Right lobe of liver (tissue), 4 donors: ENCODE measurements around the gene ZPLD1.

Source experiments
- CTCF ChIP-seq, 4 donors: fragments of 200-600 bp in 3 of 4; fragments of 450-650 bp in 1 of 4; IDR thresholded peaks; one replicate each; pipeline versions ENCODE4 v1.5.1 to v1.8.0; 2016 to 2022; ENCODE audit warnings: antibody characterized with exemption in 4 of 4, mild to moderate bottlenecking in 2 of 4
- POLR2A ChIP-seq: fragments of 450-650 bp; IDR thresholded peaks from one replicate; pipeline ENCODE4 v1.6.1; 2017; ENCODE audit warnings: antibody characterized with exemption, mild to moderate bottlenecking
- donor health status: DM: no; HTN: no; CAD: no.
- donor health status: DM: no; HTN: no; CAD: no.
- donor health status: DM: no; HTN: yes; CAD: no.

GRCh38 chr3:102476198-102476597 is 41.4 kb downstream of the ZPLD1 start:
- TF ChIP-seq CTCF (IDR thresholded peaks at IDR 0.05) (no peak), POLR2A (no peak)
